ENCODE data around the gene ARL14.

The ARL14 gene

GRCh38 chr3:160676547-160677303 lies at the start of gene ARL14:
ARL14 (plus strand) TSS chr3:160677160; CDS start chr3:160677347, 187 bp downstream.
- no peak for DNase-seq (ENCODE audit: low read depth)

GRCh38 chr3:160629491-160629890 lies 47.5 kb upstream of the ARL14 start:
- no peak for DNase-seq (ENCODE audit: low read depth)

DNA sequence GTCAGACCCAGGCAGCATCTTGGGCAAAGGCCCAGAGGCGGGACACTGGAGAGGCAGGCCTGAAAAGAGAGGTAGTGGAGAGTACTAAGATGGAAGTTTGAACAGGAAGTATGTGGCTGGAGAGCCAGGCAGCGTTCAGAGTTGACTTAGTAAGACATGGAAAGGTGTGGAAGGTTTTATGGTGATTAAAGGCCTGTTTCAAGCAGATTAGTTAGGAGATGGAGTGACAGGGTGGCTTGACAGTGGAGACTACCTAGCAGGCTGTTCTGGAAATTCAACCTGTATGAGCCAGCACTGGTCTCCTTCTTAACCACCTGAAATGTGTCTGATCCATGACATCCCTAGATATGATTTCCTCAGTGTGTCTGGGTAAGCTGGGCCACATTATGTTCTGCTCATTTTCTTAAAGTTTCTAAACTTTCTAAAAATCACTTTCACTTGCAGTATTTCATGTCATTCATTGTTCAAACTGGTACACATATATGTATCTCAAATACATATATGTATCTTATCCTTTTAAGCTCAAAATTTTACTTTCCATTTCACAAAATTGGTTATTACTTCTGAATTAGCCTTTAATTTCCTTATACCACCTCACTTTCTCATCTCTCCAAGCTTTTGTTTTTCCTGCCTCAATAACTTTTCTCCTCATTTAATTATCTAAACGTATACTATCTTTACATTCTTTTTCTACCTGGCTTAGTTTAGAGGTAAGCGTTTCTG lies 43.4 kb upstream of the ARL14 start:
- no peak for DNase-seq (ENCODE audit: low read depth)

DNA sequence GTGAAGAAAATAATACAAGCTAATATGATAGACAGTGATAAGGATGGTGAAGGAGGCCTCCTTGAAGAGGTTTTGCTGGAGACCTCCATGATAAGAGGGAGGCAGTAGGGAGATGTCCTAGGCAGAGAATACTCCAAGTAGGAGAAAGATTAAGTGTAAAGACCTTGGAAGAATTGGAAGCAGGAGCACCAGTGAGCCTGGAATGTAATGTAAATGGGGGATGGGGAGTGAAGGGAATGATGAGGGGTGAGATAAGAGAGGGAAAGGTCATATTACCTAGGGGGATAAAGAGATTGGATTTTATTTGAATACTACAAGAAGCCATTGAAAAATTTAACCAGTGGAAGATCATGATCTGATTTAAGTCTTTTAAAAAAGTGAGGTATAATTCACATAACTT lies 41.7 kb upstream of the ARL14 start:
- no peak for DNase-seq (ENCODE audit: low read depth)

- DNase-seq (ENCODE audit: low read depth), result no peak
These were observed 39.9 kb upstream of the ARL14 start for GRCh38 chr3:160637086-160637485.

- no peak for DNase-seq (ENCODE audit: low read depth)
These were observed 38.8 kb upstream of the ARL14 start for GRCh38 chr3:160638184-160638583.

GRCh38 chr3:160641665-160642309 lies 35.2 kb upstream of the ARL14 start:
- DNase-seq (ENCODE audit: low read depth), result no peak

- no peak for DNase-seq (ENCODE audit: low read depth)
These were observed 33.0 kb upstream of the ARL14 start for GRCh38 chr3:160643994-160644393.

DNA sequence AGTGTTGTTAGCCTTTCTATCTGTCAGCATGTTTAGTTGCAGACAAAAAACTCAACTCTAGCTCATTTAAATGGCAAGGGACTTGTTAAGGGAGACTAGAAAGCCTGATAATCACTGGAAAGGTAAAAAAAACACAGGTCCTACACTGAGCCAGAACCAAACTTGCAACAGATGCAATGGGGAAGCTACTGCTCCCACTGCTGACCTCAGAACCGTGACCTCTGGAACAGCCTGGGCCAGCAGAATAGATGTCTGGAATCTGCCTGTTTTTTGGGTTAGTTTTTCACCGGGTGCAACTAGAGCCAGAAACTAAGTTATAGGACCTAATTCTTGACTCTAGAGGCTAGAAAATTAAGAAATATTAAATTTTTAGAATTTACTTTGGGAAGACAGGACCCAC lies 32.5 kb upstream of the ARL14 start:
- DNase-seq (ENCODE audit: low read depth), result no peak

DNA sequence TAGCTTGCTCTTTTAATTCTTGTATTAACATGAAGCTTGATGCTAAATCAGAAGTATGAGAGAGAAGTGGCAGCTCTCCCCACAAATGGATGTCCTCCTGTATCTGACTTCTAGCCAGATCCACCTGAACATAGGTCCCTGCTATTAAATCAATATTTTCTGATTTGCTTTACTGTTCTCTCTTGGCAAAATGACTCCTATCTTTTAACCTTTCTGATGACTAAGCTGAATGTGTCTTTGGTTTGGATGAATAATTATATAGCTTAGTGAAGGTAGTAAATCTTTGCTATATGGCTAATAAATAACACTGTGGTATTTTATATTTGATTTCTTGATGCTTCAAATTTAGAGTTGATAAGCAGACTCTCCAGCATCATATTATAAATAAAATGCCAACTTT lies 28.3 kb upstream of the ARL14 start:
- DNase-seq (ENCODE audit: low read depth), result no peak

GRCh38 chr3:160649596-160649995 lies 27.4 kb upstream of the ARL14 start:
- no peak for DNase-seq (ENCODE audit: low read depth)

GRCh38 chr3:160653512-160653911 lies 23.4 kb upstream of the ARL14 start:
- DNase-seq (ENCODE audit: low read depth), result no peak

DNA sequence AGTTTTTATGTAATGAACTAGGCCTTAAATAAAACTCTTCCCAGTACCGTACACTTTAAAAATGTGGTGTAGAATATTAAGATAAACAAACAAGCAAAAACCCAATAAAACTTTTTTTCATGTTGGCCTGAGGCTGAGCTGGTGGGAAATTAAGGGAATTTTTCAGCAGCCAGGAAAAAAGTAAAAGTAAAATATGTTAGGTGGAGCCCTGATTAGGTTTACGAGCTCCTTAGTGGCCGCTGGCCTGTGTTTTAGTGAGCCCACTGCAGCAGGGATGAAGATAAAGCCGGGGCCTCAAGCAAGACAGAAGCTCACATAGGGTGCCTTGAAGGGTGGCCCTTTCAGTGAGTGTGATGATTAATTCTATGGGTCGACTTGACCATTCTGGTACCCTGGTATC lies 16.1 kb upstream of the ARL14 start:
- no peak for DNase-seq (ENCODE audit: low read depth)

- no peak for DNase-seq (ENCODE audit: low read depth)
These were observed 15.3 kb upstream of the ARL14 start for GRCh38 chr3:160661660-160662059.

GRCh38 chr3:160665231-160665630 lies 11.7 kb upstream of the ARL14 start:
- no peak for DNase-seq (ENCODE audit: low read depth)

GRCh38 chr3:160665784-160666526 lies 11.0 kb upstream of the ARL14 start:
- DNase-seq (ENCODE audit: low read depth), result no peak

DNA sequence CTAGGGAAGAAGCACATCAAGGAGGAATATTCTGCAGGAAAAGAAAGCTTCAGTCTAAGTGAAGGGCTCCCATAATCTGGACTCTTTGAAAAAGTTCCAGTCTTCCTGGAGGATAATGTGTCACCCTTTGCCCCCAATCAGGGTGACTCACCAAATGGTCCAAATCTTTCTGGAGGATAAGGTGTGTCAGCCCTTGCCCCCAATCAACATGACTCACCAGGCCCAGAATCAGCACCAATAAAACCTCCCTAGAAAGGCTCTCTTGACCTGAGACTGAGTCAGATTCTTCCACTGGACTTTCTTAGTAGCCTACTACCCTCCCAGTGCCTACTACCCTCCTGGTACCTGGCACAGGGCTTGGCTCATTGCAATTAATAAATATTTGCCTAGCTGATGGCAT lies 9.5 kb upstream of the ARL14 start:
- no peak for DNase-seq (ENCODE audit: low read depth)

DNA sequence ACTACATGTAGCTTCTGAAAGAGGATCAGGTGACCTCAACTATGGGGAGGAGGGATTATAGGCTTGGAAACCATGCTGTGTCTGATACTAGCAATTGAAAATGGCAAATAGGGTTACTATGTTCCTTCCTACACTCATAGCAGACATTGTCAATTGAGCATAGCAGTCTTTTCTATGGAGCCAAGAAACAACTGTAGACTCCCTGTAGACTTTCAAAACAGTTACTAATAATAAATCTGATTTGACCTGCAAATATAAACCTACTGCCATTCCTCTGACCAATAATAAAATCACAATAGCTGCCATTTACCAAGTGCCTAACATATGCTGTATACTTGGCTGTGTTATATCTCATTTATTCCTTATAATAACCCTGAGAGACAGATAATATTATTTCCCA lies 8.5 kb upstream of the ARL14 start:
- no peak for DNase-seq (ENCODE audit: low read depth)

DNA sequence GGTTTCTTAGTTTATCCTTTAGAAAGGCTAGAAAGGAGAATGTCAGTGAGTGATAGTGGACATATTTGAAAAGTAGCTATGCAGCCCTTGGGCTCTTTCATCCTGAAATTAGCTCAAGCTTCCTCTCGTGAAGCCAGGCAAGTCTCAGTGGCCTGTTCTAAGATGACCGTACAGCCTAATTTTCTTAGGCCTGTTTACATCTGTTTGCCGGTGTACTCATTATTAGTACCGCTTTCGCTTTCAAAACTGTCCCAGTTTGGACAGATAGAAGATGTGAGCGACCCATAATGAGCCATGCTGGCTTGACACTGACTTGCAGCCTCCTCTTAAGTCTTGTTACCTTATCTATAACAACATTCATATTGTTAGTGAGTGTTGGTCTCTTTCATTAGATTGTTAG lies 5.7 kb upstream of the ARL14 start:
- no peak for DNase-seq (ENCODE audit: low read depth)

GRCh38 chr3:160671995-160672394 lies 5.0 kb upstream of the ARL14 start:
- no peak for DNase-seq (ENCODE audit: low read depth)

DNA sequence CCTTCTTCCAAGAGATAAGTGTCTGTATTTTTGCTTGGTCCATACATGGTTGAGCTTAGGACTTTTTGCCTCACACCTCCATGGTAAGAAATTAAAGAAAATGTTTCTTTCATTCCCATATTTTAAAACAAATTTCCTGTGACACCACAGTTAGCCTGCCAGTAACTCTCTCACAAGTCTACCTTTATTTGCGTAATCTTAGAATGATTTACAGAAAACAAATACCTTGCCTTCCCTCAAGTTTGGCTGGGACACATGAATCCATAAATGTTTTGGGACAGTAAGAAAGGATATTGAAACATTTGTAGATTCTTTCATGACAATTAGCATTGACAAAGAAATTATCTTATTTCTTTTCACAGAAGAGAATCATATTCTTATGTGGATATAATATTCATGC lies 3.8 kb upstream of the ARL14 start:
- DNase-seq (ENCODE audit: low read depth), result no peak

DNA sequence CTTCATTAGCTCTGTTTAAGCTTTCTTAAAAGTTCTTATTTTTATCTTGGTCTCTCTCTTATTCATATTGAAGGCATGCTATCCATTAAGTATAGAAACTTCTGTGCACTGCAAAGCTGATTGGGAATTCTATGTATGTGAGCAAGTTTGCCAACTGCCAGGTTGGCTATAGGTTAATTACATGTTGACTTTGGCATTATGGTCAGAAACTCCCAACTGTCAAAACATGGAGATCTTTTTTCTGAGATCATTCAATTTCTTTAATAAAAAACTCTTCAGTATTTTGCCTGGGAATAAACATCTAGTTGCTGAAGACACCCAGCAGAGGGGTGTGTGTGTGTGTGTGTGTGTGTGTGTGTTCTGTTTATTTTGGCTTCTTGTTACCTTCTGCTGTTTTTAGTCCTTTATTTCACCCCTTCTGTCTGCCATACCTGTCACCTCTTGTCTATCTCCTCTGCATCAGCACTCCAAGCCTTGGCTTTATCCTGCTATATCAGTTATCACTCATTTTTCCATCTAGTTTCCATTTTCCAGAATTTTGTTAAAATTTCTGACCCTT lies 1.3 kb upstream of the ARL14 start:
- DNase-seq (ENCODE audit: low read depth), result no peak
